Stimulated activated CD8-positive, alpha-beta memory T cell treated with anti-CD3 and anti-CD28 coated beads, Interleukin-4, amount 100 ng/mL, for 24 hours (primary cell): ENCODE results near the gene NKG7.

Source experiments
- DNase-seq: peaks from one replicate; pipeline ENCODE4 v3.0.0-alpha.2; 2020; ENCODE audit warnings: low read depth

The NKG7 gene

GRCh38 chr19:51337141-51337860 is 35.2 kb downstream of the NKG7 start:
- DNase-seq = no peak

GRCh38 chr19:51333836-51334460 is 38.5 kb downstream of the NKG7 start:
- DNase-seq = no peak

- no peak for DNase-seq
These were observed 40.7 kb downstream of the NKG7 start for GRCh38 chr19:51331716-51332115.

- DNase-seq = no peak
These were observed 41.3 kb downstream of the NKG7 start for GRCh38 chr19:51331193-51331592.

GRCh38 chr19:51330366-51330765 is 42.1 kb downstream of the NKG7 start:
- no peak for DNase-seq

GRCh38 chr19:51329411-51329810 is 43.0 kb downstream of the NKG7 start:
- DNase-seq = no peak

- peak; percentile 42 for DNase-seq
These were observed 45.1 kb downstream of the NKG7 start for GRCh38 chr19:51327066-51328001.

GRCh38 chr19:51326216-51327065 is 46.0 kb downstream of the NKG7 start:
- no peak for DNase-seq

GRCh38 chr19:51325161-51325976 is 47.1 kb downstream of the NKG7 start:
- DNase-seq = no peak

- DNase-seq = no peak
These were observed 48.3 kb downstream of the NKG7 start for GRCh38 chr19:51324167-51324481.

GRCh38 chr19:51323481-51324166 is 48.8 kb downstream of the NKG7 start:
- no peak for DNase-seq

- no peak for DNase-seq
These were observed 50.7 kb downstream of the NKG7 start for GRCh38 chr19:51321799-51322198.
